GM12892 (cell line): ENCODE data around the gene MYD88.

Experiments used
- POLR2A ChIP-seq: IDR thresholded peaks from 2 replicates; pipeline ENCODE4 v1.6.1; 2011; ENCODE audit warnings: low read depth, low read length, control low read depth
- POLR2AphosphoS5 ChIP-seq: IDR thresholded peaks from 2 replicates; pipeline ENCODE4 v1.6.1; 2011; ENCODE audit warnings: low read depth, low read length, control low read depth

DNA sequence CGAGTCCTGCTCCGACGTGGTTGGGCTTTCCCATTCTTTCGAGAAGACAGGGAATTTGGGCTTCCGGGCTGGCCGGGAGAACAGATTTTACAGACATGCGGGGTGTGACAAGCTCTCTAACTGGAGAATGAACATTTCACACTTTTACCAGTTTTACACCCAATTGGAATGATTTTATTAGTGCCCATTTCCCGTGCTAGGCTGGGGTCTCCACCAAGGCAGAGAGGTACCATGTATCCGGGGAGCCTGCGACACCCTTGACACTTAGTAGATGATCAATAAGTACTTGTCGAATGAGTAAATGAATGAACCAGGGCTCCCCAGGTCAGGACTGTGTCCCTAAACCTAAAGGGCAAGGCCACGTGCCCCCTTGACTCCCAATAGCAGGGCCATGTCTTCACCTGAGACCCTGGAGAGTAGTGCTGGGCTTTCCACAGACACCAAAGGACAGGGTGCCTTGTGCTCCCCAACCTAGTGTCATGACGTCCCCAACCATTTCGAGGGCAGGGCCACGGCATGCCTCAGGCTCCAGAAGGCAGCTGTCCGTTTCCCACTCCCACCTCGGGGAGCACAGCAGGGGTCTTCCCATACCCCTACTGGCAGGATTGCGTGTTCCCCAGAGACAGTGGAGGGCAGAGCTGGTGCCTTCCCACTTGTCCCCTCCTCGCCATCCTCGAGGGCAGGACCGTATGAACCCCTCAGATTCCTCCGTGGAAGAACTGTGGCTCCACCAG is 679 bp upstream of the MYD88 start:
- TF ChIP-seq POLR2A (no peak), POLR2AphosphoS5 (peak; percentile 69)
